Measurements from ENCODE around the gene SHB. TPM values are rescaled to one million over a fixed set of nuclear protein-coding genes. Genes with fewer than 3 reads are reported as not detected.

SHB gene
- total RNA-seq, 1 donor = 19.9 TPM

DNA sequence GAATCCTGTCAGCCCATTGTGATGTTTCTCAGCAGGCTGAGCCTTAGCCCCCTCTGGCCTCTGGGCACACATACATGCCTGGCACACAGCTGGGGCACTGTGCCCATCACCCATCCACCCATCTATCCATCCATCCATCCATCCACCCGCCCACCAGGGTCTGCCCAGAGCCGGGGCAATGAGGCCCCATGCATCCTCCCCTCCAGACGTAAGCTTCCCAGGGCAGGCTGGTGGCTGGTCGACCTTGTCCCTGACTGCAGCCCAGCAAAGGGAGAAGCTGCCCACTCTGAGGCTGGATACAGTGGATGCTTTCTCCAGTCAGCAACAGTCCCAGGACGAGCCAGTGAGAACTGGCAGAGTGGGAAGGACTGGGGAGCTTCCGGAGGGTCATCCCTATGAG is 144.0 kb downstream of the SHB start:
- TF ChIP-seq, protein P1, sequence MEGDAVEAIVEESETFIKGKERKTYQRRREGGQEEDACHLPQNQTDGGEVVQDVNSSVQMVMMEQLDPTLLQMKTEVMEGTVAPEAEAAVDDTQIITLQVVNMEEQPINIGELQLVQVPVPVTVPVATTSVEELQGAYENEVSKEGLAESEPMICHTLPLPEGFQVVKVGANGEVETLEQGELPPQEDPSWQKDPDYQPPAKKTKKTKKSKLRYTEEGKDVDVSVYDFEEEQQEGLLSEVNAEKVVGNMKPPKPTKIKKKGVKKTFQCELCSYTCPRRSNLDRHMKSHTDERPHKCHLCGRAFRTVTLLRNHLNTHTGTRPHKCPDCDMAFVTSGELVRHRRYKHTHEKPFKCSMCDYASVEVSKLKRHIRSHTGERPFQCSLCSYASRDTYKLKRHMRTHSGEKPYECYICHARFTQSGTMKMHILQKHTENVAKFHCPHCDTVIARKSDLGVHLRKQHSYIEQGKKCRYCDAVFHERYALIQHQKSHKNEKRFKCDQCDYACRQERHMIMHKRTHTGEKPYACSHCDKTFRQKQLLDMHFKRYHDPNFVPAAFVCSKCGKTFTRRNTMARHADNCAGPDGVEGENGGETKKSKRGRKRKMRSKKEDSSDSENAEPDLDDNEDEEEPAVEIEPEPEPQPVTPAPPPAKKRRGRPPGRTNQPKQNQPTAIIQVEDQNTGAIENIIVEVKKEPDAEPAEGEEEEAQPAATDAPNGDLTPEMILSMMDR (IDR thresholded peaks at IDR 0.05; ENCODE audit: insufficient read depth, low read depth, low read length) = no peak
- DNase-seq (ENCODE audit: low read depth) = no peak
- no peak overlapping the region for H3K4me3 ChIP-seq (ENCODE audit: low read depth, low read length)

DNA sequence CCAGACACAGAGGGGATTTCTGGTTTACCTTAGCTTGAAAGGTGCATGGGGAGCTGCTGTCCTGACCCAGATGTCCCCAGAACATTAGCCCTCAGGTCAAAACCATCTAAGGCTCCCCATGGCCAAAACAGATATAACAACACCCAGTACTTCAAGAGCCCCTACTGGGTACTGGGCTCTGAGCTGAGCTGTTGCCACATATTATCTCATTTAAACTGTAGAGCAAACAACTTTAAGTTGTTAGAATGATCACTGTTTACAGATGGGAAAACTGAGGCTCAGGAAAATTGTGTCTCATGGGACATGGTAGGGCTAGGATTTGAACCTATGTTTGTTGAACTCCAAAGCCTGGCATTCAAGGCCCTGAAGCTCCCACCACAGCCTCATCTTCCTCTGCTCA is 144.5 kb downstream of the SHB start:
- no peak for DNase-seq (ENCODE audit: low read depth)
- no peak overlapping the region for H3K4me3 ChIP-seq (ENCODE audit: low read depth, low read length)
- TF ChIP-seq, protein P1 (IDR thresholded peaks at IDR 0.05; ENCODE audit: insufficient read depth, low read depth, low read length) = no peak

DNA sequence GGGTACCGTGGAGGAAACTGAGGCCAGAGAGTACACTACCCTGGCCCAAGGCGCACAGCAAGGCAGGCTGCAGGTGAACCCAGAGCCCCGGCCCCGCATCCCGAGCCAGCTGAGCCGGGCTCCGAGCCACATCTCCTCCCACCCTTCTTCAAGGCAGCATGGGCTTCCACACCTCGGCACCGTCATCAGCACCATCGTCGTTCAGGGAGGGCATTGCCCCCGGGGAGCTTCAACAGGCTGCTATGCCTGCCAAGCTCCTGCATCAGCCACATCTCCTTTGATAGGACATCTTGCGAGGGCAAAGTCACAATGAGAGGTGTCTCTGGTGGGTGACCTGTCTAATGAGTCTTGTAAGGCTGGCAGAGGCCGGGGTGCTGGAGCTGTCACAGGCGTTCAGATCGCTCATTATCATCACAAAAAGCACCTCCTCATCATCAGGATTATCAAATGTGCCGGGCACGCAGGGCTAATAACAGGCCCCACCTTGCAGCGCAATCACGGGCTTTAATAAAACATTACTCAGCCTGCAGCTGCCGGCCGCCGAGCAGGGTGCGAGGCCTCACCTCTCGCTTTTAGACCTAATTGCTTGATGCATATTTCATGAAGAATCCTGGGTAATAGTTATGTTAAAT is 145.1 kb downstream of the SHB start:
- TF ChIP-seq, protein P1 (IDR thresholded peaks at IDR 0.05; ENCODE audit: insufficient read depth, low read depth, low read length) = no peak
- DNase-seq (ENCODE audit: low read depth) = no peak
- no peak overlapping the region for H3K4me3 ChIP-seq (ENCODE audit: low read depth, low read length)

DNA sequence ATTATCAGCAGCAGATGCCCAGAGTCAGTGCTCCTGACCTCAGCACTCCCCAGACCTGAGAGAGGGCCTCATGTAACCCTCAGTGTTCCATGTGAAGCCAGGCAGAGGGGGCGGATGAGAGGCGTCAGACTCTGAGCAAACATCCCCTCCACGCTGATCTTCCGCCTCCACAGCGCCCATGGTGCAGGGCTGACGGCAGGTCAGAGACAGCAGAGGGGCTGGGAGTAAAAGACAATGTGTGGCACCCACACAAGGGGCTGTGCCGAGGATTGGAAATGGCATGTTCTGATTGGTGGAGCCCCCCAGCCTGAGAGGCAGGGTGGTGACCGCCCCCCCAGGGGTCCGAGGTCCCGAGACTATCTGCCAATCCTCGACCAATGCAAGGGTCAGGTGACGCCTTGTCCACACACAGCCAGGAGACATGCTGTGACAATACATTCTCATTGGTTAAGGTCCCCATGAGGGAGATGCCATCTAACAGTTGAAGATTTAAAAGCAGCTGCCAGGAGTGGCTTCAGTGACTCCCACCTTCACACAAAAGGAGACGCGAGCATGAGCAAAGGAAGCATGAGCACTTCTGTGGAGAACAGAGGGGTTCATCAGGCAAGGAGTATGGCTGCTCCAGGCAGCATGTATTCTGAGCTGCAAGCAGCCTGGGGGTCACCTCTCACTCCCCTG is 145.8 kb downstream of the SHB start:
- TF ChIP-seq, protein P1 (IDR thresholded peaks at IDR 0.05; ENCODE audit: insufficient read depth, low read depth, low read length) = no peak
- H3K4me3 ChIP-seq (ENCODE audit: low read depth, low read length) = no peak overlapping the region
- DNase-seq (ENCODE audit: low read depth) = no peak

DNA sequence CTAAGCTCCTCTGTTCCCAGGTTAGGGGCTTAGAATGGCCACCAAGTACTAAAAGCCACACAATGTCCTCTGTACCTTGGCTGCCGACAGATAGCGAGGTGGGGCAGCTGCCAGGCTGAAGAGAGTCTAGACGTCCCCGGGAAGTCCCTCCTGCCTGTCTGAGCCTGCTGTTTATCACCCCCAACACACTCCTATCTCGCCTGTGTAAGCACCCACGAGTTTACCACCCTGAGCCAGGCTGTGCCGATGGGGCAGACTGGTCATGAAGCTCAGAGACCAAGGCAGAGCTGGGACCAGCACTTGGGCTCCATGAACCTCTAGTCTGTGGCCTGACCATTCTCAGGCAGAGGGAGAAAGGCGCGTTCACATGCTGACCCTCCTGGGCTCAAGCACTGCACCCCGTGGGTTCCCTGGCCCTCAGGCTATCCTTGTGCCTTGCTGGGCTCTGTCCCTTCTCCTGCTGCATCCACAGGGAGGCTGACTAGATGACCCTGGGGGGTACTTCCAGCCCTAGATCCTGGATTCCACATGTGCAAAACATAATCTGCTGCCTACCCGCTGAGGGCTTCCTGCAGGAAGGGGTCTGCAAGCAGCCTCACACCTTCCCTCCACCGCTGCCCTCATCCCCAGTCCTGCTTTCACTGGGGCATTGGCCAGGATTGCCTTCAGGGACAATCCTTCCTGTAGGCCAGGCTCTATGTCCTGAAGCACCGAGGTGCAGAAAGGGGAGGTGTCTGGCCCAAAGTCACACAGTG is 146.5 kb downstream of the SHB start:
- TF ChIP-seq, protein P1 (IDR thresholded peaks at IDR 0.05; ENCODE audit: insufficient read depth, low read depth, low read length) = no peak
- DNase-seq (ENCODE audit: low read depth) = no peak
- H3K4me3 ChIP-seq (ENCODE audit: low read depth, low read length) = no peak overlapping the region

DNA sequence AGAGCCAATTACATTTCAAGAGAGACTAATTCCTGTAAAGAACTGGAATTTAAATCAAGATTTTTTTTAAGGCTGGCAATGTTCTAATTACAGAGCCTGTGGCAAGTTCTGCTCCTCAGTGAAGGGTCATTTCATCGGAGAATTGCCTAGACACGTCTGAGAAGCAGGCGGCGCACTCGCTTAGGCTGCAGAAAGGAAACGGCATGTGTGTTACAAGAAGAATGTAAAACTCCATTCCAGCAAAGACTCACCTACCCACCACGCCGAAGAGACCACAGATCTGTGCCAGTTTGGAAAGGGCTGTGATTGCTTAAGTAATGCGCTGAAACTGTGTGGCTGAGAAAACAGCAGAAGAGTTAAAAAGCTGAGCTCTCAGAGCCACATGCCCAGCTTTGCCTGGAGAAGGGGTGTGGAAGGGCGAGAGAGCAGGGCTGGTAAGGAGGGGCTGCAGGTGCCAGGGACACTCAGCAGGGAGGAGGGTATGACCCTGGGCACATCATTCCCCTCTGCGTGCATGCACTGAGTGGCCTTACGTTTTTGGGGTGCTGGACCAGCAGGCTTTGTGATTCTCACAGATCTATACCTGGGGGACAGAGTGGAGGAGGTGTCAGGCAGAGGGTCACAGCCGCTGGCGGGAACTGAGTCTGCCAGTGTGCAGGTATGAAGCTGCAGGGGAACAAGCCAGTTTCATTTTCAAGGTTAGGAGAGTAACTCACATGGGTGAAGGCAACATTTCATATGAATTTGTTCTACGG is 147.3 kb downstream of the SHB start:
- no peak for DNase-seq (ENCODE audit: low read depth)
- H3K4me3 ChIP-seq (ENCODE audit: low read depth, low read length) = no peak overlapping the region
- TF ChIP-seq, protein P1 (IDR thresholded peaks at IDR 0.05; ENCODE audit: insufficient read depth, low read depth, low read length) = no peak
